CD4-positive, CD25-positive, alpha-beta regulatory T cell (primary cell): ENCODE results near the gene ERFE. TPM values are rescaled to one million over a fixed set of nuclear protein-coding genes. Genes with fewer than 3 reads are reported as not detected.

Source experiments
- ATAC-seq, 2 donors: fragments of 150-1000 bp; cut with Tn5 transposase; one replicate each; pipeline ENCODE4 v1.10.0; 2021; ENCODE audit warnings: low read depth in 2 of 2, moderate number of reproducible peaks in 2 of 2, moderate library complexity in 1 of 2
- DNase-seq, 3 donors: peaks; one replicate each; pipeline versions ENCODE4 v3.0.0 to v3.0.0-alpha.2; 2012 to 2022; ENCODE audit warnings: mixed read lengths in 1 of 3
- H3K27ac ChIP-seq: one replicate; pipeline ENCODE4 v1.7.0; 2013; ENCODE audit warnings: mild to moderate bottlenecking, low read length; ENCODE audit not compliant: insufficient read depth, poor library complexity, severe bottlenecking
- H3K27me3 ChIP-seq: one replicate; pipeline ENCODE4 v1.7.0; 2013; ENCODE audit warnings: low read length; ENCODE audit not compliant: control insufficient read depth, insufficient read depth
- H3K36me3 ChIP-seq: one replicate; pipeline ENCODE4 v1.7.0; 2013; ENCODE audit warnings: mild to moderate bottlenecking, low read length, moderate library complexity; ENCODE audit not compliant: control insufficient read depth, insufficient read depth
- H3K4me1 ChIP-seq: 2 replicates; pipeline ENCODE4 v1.7.0; 2013; ENCODE audit warnings: mild to moderate bottlenecking, low read length; ENCODE audit not compliant: insufficient read depth, control insufficient read depth, poor library complexity, severe bottlenecking
- H3K4me3 ChIP-seq: one replicate; pipeline ENCODE4 v1.7.0; 2013; ENCODE audit warnings: low read depth, mild to moderate bottlenecking, low read length, moderate library complexity
- H3K9me3 ChIP-seq, 2 experiments: 1 replicate in 1 of 2; 2 replicates in 1 of 2; pipeline ENCODE4 v1.7.0; 2013; ENCODE audit warnings: low read length in 2 of 2, mild to moderate bottlenecking in 1 of 2, moderate library complexity in 1 of 2; ENCODE audit not compliant: control insufficient read depth in 2 of 2
- H3K27ac Mint-ChIP-seq, 3 donors: one replicate each; pipeline ENCODE4 v1.8.0; 2020 to 2022; ENCODE audit warnings: mild to moderate bottlenecking in 3 of 3, mixed read lengths in 3 of 3, moderate library complexity in 2 of 3
- H3K27me3 Mint-ChIP-seq: one replicate; pipeline ENCODE4 v1.8.0; 2022; ENCODE audit warnings: mild to moderate bottlenecking, mixed read lengths
- H3K36me3 Mint-ChIP-seq: one replicate; pipeline ENCODE4 v1.8.0; 2020; ENCODE audit warnings: mixed read lengths
- H3K4me1 Mint-ChIP-seq, 4 donors: one replicate each; pipeline ENCODE4 v1.8.0; 2020 to 2022; ENCODE audit warnings: mixed read lengths in 4 of 4, mild to moderate bottlenecking in 1 of 4
- H3K4me3 Mint-ChIP-seq, 4 donors: one replicate each; pipeline ENCODE4 v1.8.0; 2020 to 2022; ENCODE audit warnings: mild to moderate bottlenecking in 4 of 4, mixed read lengths in 4 of 4, moderate library complexity in 3 of 4
- H3K9me3 Mint-ChIP-seq, 7 donors: one replicate each; pipeline ENCODE4 v1.8.0; 2020 to 2022; ENCODE audit warnings: mixed read lengths in 7 of 7, mild to moderate bottlenecking in 3 of 7, moderate library complexity in 2 of 7
- polyA plus RNA-seq, 4 donors: library from polyadenylated mRNA; unstranded; fragments of 300-500 nt; fragmentation: Illumina TruSeq; gene quantifications; one replicate each; pipeline ENCODE4 v1.2.3, GENCODE V29; 2021
- total RNA-seq: library from RNA; stranded (reverse); gene quantifications from one replicate; pipeline ENCODE4 v1.2.3, GENCODE V29; 2022

ERFE gene
- total and polyA plus RNA-seq, 5 donors from 2014 or later = 0.29 TPM; not detected in 4

DNA sequence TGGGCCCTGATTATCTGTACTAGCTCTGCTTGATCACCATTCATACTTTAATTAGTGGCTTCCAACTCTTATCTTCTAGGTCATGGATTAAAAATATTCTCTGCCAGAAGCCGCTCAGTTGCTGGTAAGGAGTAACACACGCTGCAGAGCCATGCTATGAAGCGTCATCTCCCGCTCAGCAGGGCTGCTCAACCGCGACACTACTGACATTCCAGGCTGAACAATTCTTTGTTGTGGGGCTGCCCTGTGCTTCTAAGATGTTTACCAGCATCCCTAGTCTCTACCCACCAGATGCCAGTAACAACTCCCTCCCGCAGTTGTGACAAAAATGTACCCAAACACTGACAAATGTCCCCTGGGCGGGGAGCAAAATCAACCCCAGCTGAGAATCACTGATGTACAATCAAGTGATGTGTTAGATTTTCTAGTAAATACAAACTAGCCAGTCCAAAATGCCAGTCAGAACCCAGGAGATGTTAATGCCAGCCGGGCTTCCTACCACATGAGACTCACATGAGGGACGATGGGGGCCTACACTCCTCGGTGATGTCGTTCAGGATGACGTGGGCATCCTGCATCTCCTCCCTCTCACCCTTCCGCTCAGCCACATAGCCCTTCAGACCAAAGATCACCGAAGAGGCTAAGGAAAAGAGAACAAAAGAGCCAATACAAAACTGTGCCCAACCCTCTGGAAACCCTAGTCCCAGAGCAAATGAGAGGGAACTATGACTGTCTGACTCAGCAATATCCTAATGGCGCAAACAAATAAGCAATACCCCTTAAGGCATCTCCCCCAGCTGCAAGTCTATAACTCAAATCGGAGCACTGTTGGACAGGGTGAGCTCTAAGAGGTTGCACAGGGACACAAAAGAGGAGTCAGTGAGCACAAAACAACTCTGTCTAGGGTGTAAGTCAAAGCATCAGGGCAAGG, 29.1 kb downstream of the ERFE start:
- no peak overlapping the region for H3K4me3 ChIP-seq

DNA sequence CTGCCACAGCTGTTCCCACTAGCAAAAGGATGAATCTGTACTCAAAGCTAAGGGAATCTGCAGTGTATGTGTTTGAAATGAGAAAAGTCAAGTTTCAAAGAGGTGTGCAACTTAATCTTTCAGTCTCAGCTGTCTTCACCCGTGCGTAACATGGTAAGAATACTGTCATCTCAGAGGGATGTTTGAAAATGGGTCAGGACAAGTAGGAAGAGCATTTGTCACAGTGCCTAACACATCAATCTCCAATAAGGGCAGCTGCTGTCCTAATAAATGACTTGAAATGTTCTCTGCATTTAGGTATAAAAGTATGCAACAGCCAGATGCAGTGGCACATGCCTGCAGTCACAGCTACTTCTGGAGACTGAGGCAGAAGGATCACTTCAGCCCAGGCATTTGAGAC, 31.7 kb downstream of the ERFE start:
- no peak overlapping the region for H3K4me3 Mint-ChIP-seq
- Histone ChIP-seq H3K27ac (no peak overlapping the region), H3K4me1 (no peaks in the 10 kb centered on the region), H3K27me3 (no peaks in the 10 kb centered on the region), H3K36me3 (peaks cover 76% of the 10 kb centered on the region), H3K4me3 (no peak overlapping the region), H3K9me3 (no peaks in the 10 kb centered on the region)
- H3K36me3 Mint-ChIP-seq = peaks cover 57% of the 10 kb centered on the region
- ATAC-seq (no peak), DNase-seq (no peak)
- H3K27ac Mint-ChIP-seq = no peak overlapping the region
- H3K27me3 Mint-ChIP-seq = no peaks in the 10 kb centered on the region
- peaks cover 0 to 14% (median 2%) of the 10 kb centered on the region in 4 donors for H3K4me1 Mint-ChIP-seq
- H3K9me3 Mint-ChIP-seq = no peaks in the 10 kb centered on the region

More for the DNA sequence above, 29.1 kb downstream of the ERFE start:
- H3K36me3 Mint-ChIP-seq = peaks cover 65% of the 10 kb centered on the region
- Histone ChIP-seq H3K4me1 (no peaks in the 10 kb centered on the region), H3K27ac (no peak overlapping the region), H3K9me3 (no peaks in the 10 kb centered on the region), H3K27me3 (no peaks in the 10 kb centered on the region), H3K36me3 (peaks cover 84% of the 10 kb centered on the region)
- peaks cover 0 to 4% (median 1%) of the 10 kb centered on the region in 4 donors for H3K4me1 Mint-ChIP-seq
- ATAC-seq = no peak
- no peaks in the 10 kb centered on the region for H3K27me3 Mint-ChIP-seq
- H3K9me3 Mint-ChIP-seq = no peaks in the 10 kb centered on the region
- no peak overlapping the region for H3K4me3 Mint-ChIP-seq
- H3K27ac Mint-ChIP-seq = no peak overlapping the region
- DNase-seq = no peak

DNA sequence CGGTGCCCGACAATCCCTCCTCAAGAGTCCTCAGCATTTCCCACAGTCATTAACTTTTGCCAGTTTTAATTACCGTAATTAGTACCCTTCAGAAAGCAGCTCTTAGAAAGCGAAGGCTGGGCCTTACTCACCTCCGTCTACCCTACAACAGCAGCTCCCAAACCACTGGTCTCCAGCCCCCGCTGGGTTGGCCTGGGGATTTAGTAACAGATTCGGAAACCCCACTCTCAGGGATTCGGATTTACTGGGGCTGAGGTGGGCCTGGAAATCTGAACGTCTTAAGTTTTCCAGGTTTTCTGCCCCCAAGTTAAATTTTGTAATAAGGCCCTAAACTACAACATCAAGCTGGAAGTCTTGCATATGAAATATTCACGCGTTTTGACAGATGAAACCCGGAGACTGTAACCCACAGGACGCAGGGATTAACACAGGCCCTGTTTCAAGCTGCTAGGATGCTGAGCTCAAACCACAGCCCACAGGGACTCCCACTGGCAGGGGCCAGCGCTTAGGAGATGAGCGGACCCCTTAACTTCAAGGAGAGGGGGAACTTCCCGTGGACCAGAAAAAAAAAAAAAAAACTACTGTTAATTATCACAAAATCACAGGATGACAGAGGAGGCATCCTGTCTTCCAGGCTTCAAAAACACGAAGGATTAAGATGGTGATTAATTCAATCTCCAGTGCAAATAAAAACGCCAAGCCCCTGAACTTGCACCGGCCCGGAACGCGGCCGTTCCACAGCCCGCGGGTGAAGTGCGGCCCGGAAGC, 43.7 kb downstream of the ERFE start:
- Mint-ChIP-seq H3K36me3 (peaks cover 9% of the 10 kb centered on the region), H3K4me1 (peaks cover 34 to 61% (median 48%) of the 10 kb centered on the region in 4 donors), H3K27ac (peak overlapping the region; percentile 63 to 89 (median 83)), H3K4me3 (peak overlapping the region; percentile 90 to 97 (median 94)), H3K9me3 (peaks cover 0 to 3% (median 0%) of the 10 kb centered on the region in 7 donors), H3K27me3 (no peaks in the 10 kb centered on the region)
- Histone ChIP-seq H3K4me1 (peaks cover 55% of the 10 kb centered on the region), H3K27me3 (no peaks in the 10 kb centered on the region), H3K27ac (peak overlapping the region; percentile 75), H3K36me3 (no peaks in the 10 kb centered on the region), H3K9me3 (no peaks in the 10 kb centered on the region), H3K4me3 (peak overlapping the region; percentile 81)
- DNase-seq (peak in 2 of 3 donors; percentile 9 to 39), ATAC-seq (no peak)

DNA sequence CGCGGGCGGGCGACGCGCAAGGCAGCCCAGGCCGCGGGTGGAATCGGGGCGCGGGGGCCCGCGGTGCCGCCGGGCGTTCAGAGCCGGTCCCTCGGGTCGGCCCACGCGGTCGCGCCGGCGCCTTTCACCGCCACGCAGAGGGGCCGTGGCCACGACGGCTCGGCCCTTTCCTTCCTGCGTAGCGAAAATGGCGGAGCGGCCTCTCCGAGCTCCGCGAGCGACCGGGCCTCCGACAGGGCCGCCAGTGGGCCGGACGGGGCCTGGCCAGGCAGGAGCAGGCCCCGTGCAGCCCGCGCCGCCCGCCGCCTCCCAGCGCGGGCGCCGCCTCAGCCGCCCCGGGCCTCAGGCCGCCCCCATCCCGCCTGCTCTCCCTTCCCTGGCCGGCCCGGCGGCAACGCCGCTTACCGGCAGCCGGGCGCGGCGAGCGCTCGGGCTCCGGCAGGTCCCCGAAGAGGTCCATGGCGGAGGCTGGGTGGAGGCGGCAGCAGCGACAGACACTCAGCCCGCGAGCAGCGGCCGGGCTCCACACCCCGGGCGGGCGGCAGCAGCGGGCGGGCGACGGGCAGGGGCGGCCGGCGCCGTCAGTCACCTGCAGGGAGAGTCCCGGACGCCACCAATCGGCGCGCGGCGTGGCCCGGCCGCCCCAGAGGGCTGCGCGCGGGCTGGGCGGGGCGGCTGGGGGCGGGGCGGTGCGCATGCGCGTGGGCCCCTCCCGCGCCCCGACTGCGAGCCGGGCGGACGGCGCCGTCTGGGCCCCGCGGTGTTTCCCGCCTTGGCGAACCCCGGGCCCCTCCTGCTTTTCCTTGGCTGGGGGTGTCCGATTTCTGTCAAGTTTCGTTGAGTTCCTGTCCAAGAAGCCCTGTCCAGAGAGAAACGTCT, 44.6 kb downstream of the ERFE start, which contains the start of gene ILKAP:
Gene ILKAP (minus strand): TSS at position 602 of the 879 bp plus-strand sequence. CDS start 142 bp downstream, at position 460.
- peak within 1 kb of the TSS; percentile 90 to 97 (median 94) for H3K4me3 Mint-ChIP-seq
- no peaks in the 10 kb centered on the region for H3K36me3 ChIP-seq
- no peaks in the 10 kb centered on the region for H3K9me3 ChIP-seq
- H3K9me3 Mint-ChIP-seq = peaks cover 0 to 3% (median 0%) of the 10 kb centered on the region in 7 donors
- H3K36me3 Mint-ChIP-seq = peaks cover 9% of the 10 kb centered on the region
- H3K4me1 ChIP-seq = peaks cover 47% of the 10 kb centered on the region
- peak within 1 kb of the TSS; percentile 77 for H3K27ac ChIP-seq
- DNase-seq (peak; percentile 86 to 91 (median 87)), ATAC-seq (peak; percentile 97 to 99)
- H3K4me3 ChIP-seq = peak within 1 kb of the TSS; percentile 81
- no peaks in the 10 kb centered on the region for H3K27me3 ChIP-seq
- H3K4me1 Mint-ChIP-seq = peaks cover 30 to 52% (median 40%) of the 10 kb centered on the region in 4 donors
- H3K27ac Mint-ChIP-seq = peak within 1 kb of the TSS; percentile 63 to 89 (median 83)
- H3K27me3 Mint-ChIP-seq = no peaks in the 10 kb centered on the region

DNA sequence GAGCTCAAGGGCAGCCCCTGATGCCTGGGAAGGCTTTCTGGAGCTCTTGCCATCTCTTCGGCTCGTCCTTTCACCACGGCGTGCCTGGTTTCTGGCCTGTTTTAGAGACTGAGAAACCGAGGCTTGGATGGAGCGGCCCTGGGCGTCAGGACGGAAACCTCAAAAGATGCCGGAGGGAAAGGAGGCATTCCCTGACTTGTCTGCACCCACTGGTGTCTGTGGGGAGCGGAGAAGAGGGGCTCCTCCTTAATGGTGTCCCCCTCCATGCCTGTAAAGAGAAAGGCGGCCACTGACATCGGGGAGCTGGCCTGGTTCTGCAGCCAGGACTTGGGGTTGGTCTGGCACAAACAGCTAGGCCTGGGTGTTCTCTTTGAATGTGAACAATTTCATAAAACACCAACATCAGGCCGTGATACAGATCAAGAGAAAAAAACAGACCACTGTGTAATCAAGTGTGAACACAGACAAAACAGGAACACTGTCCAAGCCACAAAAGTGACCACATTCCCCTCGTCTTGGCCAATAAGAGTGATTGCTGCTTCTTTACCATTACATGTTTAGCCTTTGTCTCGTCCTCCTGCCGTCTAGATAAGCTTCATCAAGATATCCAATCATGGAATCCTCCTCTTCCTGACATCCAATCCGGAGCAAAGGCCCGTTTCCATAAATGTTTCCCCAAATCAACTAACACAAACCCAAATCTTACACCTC, 45.4 kb downstream of the ERFE start:
- no peaks in the 10 kb centered on the region for H3K27me3 ChIP-seq
- H3K27ac Mint-ChIP-seq = peak overlapping the region; percentile 52 to 87 (median 80)
- peaks cover 25 to 45% (median 32%) of the 10 kb centered on the region in 4 donors for H3K4me1 Mint-ChIP-seq
- H3K4me1 ChIP-seq = peaks cover 41% of the 10 kb centered on the region
- DNase-seq (peak in 1 of 3 donors; percentile 3), ATAC-seq (no peak)
- no peaks in the 10 kb centered on the region for H3K27me3 Mint-ChIP-seq
- peak overlapping the region; percentile 84 to 87 (median 85) for H3K4me3 Mint-ChIP-seq
- H3K9me3 Mint-ChIP-seq = peaks cover 0 to 3% (median 0%) of the 10 kb centered on the region in 7 donors
- peak overlapping the region; percentile 65 for H3K4me3 ChIP-seq
- H3K9me3 ChIP-seq = no peaks in the 10 kb centered on the region
- no peaks in the 10 kb centered on the region for H3K36me3 ChIP-seq
- H3K36me3 Mint-ChIP-seq = peaks cover 5% of the 10 kb centered on the region
- H3K27ac ChIP-seq = peak overlapping the region; percentile 77

DNA sequence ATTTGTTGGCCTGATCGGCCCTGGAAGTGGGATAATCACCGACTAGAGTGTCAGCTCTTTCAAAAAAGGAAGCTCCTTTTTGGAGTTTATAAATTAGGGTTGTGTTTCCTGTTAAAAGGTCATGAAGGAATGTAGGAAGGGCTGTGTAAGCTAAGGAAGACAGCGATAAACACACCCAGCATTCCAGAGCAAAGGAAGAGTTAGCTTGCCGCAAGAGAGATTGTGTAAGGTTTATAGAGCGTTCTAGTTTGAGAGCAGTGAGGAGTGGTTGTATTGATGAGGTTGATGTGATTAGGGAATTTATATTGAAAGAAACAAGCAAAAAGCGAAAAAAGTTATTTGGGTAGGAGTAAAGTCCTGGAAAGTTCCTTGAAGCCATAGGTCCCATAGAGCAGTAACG, 48.2 kb downstream of the ERFE start:
- Histone ChIP-seq H3K9me3 (no peaks in the 10 kb centered on the region), H3K4me1 (peaks cover 15% of the 10 kb centered on the region), H3K27ac (no peak overlapping the region), H3K4me3 (no peak overlapping the region), H3K36me3 (no peaks in the 10 kb centered on the region), H3K27me3 (peaks cover 2% of the 10 kb centered on the region)
- Mint-ChIP-seq H3K9me3 (peaks cover 0 to 4% (median 0%) of the 10 kb centered on the region in 7 donors), H3K27ac (no peak overlapping the region), H3K4me3 (no peak overlapping the region), H3K36me3 (no peaks in the 10 kb centered on the region), H3K4me1 (peaks cover 6 to 16% (median 10%) of the 10 kb centered on the region in 4 donors), H3K27me3 (no peaks in the 10 kb centered on the region)
- ATAC-seq = no peak
- no peak for DNase-seq
